Suprapubic skin (tissue), 4 donors: ENCODE results near the gene SCN4A.
"Not testable (repeated sequence)": the region's sequence is repeated elsewhere in the genome, so short reads cannot be mapped to it uniquely, and the experiment has no call there.

Source experiments
- CTCF ChIP-seq, 2 donors: fragments of 200-600 bp in 1 of 2; fragments of 450-650 bp in 1 of 2; sonication (generic) in 1 of 2; IDR thresholded peaks; one replicate each; pipeline ENCODE4 v1.5.1; 2016 to 2019; ENCODE audit warnings: antibody characterized with exemption in 2 of 2, mild to moderate bottlenecking in 1 of 2, moderate library complexity in 1 of 2
- EP300 ChIP-seq: sonication (generic); formaldehyde crosslinking; IDR thresholded peaks from one replicate; pipeline ENCODE4 v1.6.1; 2017; ENCODE audit warnings: antibody characterized with exemption
- POLR2A ChIP-seq, 2 donors: fragments of 450-650 bp; IDR thresholded peaks; one replicate each; pipeline ENCODE4 v1.6.1; 2017; ENCODE audit warnings: antibody characterized with exemption in 2 of 2, mild to moderate bottlenecking in 2 of 2, moderate library complexity in 2 of 2
- POLR2AphosphoS5 ChIP-seq, 3 donors: sonication (generic); formaldehyde crosslinking; IDR thresholded peaks; one replicate each; pipeline ENCODE4 v1.6.1; 2017; ENCODE audit warnings: antibody characterized with exemption in 3 of 3

- not testable (repeated sequence) for TF ChIP-seq CTCF (IDR thresholded peaks at IDR 0.05); POLR2AphosphoS5 (IDR thresholded peaks at IDR 0.05); POLR2A (IDR thresholded peaks at IDR 0.05); EP300
These were observed 46.8 kb upstream of the SCN4A start for GRCh38 chr17:64019551-64019961.
